Lung (tissue), 12 donors: ENCODE measurements around the gene SOX6. TPM values are rescaled to one million over a fixed set of nuclear protein-coding genes. Genes with fewer than 3 reads are reported as not detected.
A peak's percentile ranks its signal among the peaks of the same experiment; 100 is the strongest.

ENCODE experiments used
- ATAC-seq: fragments of 200-7000 bp; cut with Tn5 transposase; one replicate; pipeline ENCODE4 v1.9.1; 2020; ENCODE audit warnings: moderate number of reproducible peaks; ENCODE audit not compliant: insufficient read depth, low FRiP score
- DNase-seq, 3 donors: peaks; one replicate each; pipeline ENCODE4 v3.0.0-alpha.2; 2013 to 2017
- H3K27ac ChIP-seq, 2 donors: one replicate each; pipeline ENCODE4 v1.5.1; 2013; ENCODE audit warnings: mild to moderate bottlenecking in 2 of 2, moderate library complexity in 2 of 2, control low read depth in 1 of 2, inconsistent platforms in 1 of 2, low read depth in 1 of 2, low read length in 1 of 2
- H3K27me3 ChIP-seq, 3 donors: one replicate each; pipeline ENCODE4 v1.5.1; 2013; ENCODE audit warnings: low read length in 2 of 3; ENCODE audit not compliant: control insufficient read depth in 3 of 3, insufficient read depth in 3 of 3
- H3K36me3 ChIP-seq, 4 donors: one replicate each; pipeline ENCODE4 v1.5.1; 2013; ENCODE audit warnings: low read length in 4 of 4, mild to moderate bottlenecking in 1 of 4, moderate library complexity in 1 of 4; ENCODE audit not compliant: control insufficient read depth in 4 of 4, insufficient read depth in 4 of 4
- H3K4me1 ChIP-seq, 5 donors: one replicate each; pipeline ENCODE4 v1.5.1; 2013; ENCODE audit warnings: low read length in 5 of 5, mild to moderate bottlenecking in 2 of 5, moderate library complexity in 1 of 5; ENCODE audit not compliant: control insufficient read depth in 5 of 5, insufficient read depth in 5 of 5
- H3K4me3 ChIP-seq: one replicate; pipeline ENCODE4 v1.5.1; 2013; ENCODE audit warnings: mild to moderate bottlenecking, control low read depth, moderate library complexity
- H3K9ac ChIP-seq, 2 donors: one replicate each; pipeline ENCODE4 v1.5.1; 2013; ENCODE audit warnings: low read length in 2 of 2, control low read depth in 1 of 2; ENCODE audit not compliant: insufficient read depth in 1 of 2
- H3K9me3 ChIP-seq, 4 donors: one replicate each; pipeline ENCODE4 v1.5.1; 2013; ENCODE audit warnings: low read length in 3 of 4, mild to moderate bottlenecking in 1 of 4, moderate library complexity in 1 of 4; ENCODE audit not compliant: control insufficient read depth in 4 of 4, insufficient read depth in 3 of 4
- CTCF ChIP-seq: IDR thresholded peaks from 2 replicates; pipeline ENCODE4 v1.5.1; 2012; ENCODE audit warnings: mild to moderate bottlenecking; ENCODE audit errors: control extremely low read depth, extremely low read depth
- WGBS, 2 donors: extraction: QIAGEN DNeasy Blood & Tissue Kit; methylation state at CpG; one replicate each; pipeline ENCODE4 v1.1.7; 2013; 5-methylcytosine and 5-hydroxymethylcytosine counted together
- polyA plus RNA-seq, 2 donors: library from polyadenylated mRNA; stranded (reverse); fragments of 200-250 nt; gene quantifications; one replicate each; pipeline ENCODE4 v1.2.1, GENCODE V29; 2013
- total RNA-seq, 2 donors: library from RNA; depleted of rRNA in 1 of 2; stranded (reverse); fragments of >200 nt in 1 of 2; gene quantifications; one replicate each; pipeline ENCODE4 v1.2.1, GENCODE V29; 2014 to 2021
- donor health status: control.
- donor health status: control.
- donor health status: Bipolar disorder and iron deficiency.
- donor health status: healthy.
- donor health status: DM: yes; HTN: yes; CAD: no.

The SOX6 gene
- total and polyA plus RNA-seq, 4 donors = 0.58 to 31.7 (median 7.4) TPM

GRCh38 chr11:16097543-16097942, 258.8 kb downstream of the SOX6 start:
- no peaks in the 10 kb centered on the region for H3K36me3 ChIP-seq
- TF ChIP-seq CTCF = no peak
- no peak for ATAC-seq
- WGBS, 2 donors = 72 to 81% methylated on average over 2 of the region's 2 CpGs
- no peak overlapping the region for H3K27ac ChIP-seq
- H3K4me1 ChIP-seq = peaks cover 0 to 34% (median 13%) of the 10 kb centered on the region in 5 donors
- H3K9me3 ChIP-seq = no peaks in the 10 kb centered on the region
- H3K4me3 ChIP-seq = no peak overlapping the region
- no peaks in the 10 kb centered on the region for H3K27me3 ChIP-seq
- peak in 2 of 3 donors; percentile 33 to 38 for DNase-seq
- H3K9ac ChIP-seq = no peak overlapping the region

- Histone ChIP-seq H3K36me3 (no peaks in the 10 kb centered on the region), H3K4me3 (no peak overlapping the region), H3K9me3 (no peaks in the 10 kb centered on the region), H3K27me3 (no peaks in the 10 kb centered on the region), H3K9ac (no peak overlapping the region), H3K4me1 (peaks cover 0 to 34% (median 13%) of the 10 kb centered on the region in 5 donors), H3K27ac (no peak overlapping the region)
- no peak for TF ChIP-seq CTCF
- DNase-seq = no peak
- no peak for ATAC-seq
- WGBS, 2 donors = 88 to 93% methylated on average over 2 of the region's 2 CpGs
Measured at GRCh38 chr11:16096336-16096735, 260.0 kb downstream of the SOX6 start.

GRCh38 chr11:16095756-16096155, 260.6 kb downstream of the SOX6 start:
- Histone ChIP-seq H3K27ac (no peak overlapping the region), H3K9ac (no peak overlapping the region), H3K4me1 (peaks cover 0 to 34% (median 13%) of the 10 kb centered on the region in 5 donors), H3K4me3 (no peak overlapping the region), H3K9me3 (no peaks in the 10 kb centered on the region), H3K36me3 (no peaks in the 10 kb centered on the region), H3K27me3 (no peaks in the 10 kb centered on the region)
- ATAC-seq (no peak), DNase-seq (no peak)
- TF ChIP-seq CTCF = no peak
- WGBS, 2 donors = 79 to 88% methylated on average over 1 of the region's 1 CpG
